CD4-positive, alpha-beta T cell treated with Interleukin-15 for 1 hour (primary cell): ENCODE data around the gene SLC18B1.

Experiments
- DNase-seq: peaks from one replicate; pipeline ENCODE4 v3.0.0-alpha.2; 2020

The SLC18B1 gene

GRCh38 chr6:132797951-132798868 lies at the start of gene SLC18B1:
Gene SLC18B1 (minus strand): TSS chr6:132798637. CDS start chr6:132798456, 181 bp downstream.
- DNase-seq, result peak; percentile 36

GRCh38 chr6:132843316-132844035 lies 45.0 kb upstream of the SLC18B1 start:
- no peak for DNase-seq

DNA sequence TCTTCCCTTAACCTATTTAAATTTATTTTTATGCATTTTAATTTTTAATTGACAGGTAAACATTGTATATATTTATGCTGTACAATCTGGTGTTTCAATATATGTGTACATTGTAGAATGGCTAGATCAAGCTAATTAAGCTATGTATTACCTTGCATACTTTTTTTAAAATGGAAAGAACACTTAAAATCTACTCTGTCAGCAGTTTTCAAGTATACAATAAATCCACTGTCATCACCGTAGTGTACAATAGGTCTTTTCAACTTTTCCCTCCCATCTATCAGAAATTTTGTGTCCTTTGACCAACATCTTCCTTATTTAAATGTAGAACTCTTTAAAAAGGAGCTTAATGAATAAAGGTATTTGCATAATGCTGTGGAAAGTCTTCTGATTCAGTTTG lies 43.5 kb upstream of the SLC18B1 start:
- DNase-seq, result no peak

DNA sequence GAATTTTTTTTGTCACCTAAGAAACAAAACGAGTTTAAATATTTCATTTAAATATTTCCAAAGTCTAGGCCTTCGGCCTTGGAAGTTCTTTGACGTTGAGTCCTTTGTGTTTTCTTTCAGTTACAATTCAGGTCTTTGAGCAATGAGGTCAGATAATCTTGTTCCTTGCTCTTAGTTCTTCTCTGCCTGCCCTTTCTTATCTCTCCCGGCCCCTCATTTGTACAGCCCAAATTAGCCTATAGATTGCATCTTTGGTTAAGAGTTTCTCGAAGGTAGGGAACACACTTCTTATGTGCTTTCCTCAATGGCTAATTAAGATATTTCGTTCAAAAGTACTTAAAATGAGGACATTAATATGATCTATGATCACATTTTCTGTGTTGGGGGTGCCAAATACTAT lies 34.5 kb upstream of the SLC18B1 start:
- DNase-seq, result no peak

DNA sequence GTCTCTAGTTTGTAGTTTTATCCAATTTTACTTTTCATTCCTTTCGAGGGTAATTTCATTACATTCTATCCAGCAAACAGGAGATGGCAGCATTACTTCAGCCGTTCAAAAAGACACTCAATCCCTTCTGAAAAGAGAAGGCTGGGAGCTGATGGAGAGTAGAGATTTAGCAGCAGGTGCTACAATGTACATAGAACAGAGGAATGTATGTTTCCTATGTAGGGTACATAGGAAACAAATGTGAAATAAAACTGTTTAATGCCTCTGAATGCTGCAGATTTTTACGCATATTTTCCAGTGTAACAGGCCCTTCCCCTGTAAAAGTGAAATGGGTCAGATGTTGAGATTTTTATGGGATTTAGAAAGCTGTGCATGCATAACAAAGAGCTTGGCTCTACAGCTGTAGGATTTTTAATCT lies 31.9 kb upstream of the SLC18B1 start:
- no peak for DNase-seq

- no peak for DNase-seq
Measured at GRCh38 chr6:132820629-132821381, 22.4 kb upstream of the SLC18B1 start.

DNA sequence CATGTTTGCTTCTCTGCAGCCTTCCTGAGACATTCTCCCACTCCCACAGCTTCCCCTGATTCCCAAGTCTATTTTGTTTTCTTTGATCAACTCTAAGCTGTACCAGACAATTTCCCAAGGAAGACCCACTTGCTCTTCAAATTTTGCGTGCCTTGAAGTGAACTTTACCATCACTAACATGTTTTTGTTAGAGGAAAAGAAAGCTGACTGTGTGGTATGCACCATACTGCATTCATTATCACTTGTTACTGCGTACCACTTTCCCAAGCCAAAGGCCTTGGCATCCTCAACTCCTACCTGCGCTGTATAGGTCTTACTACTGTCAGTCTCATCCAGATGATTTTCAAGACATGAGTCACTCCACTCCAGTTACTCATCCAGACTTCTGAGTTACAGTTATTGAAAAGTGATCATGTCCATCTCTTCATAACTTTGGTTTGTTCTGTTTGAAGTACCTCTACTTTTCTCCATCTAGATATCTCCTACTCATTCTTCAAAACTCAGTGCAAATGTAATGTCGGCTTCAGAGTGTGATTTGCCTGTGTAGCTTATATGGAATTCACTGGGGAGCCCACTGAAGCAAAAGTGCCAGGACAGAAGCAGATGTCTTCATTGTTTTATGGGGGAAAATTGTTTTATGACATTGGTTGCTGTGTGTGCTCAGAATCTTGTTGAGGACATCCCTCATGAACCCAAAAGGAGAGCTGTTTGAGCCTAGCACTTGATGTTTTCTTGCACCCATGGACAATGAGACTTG lies 21.1 kb upstream of the SLC18B1 start:
- DNase-seq, result no peak

DNA sequence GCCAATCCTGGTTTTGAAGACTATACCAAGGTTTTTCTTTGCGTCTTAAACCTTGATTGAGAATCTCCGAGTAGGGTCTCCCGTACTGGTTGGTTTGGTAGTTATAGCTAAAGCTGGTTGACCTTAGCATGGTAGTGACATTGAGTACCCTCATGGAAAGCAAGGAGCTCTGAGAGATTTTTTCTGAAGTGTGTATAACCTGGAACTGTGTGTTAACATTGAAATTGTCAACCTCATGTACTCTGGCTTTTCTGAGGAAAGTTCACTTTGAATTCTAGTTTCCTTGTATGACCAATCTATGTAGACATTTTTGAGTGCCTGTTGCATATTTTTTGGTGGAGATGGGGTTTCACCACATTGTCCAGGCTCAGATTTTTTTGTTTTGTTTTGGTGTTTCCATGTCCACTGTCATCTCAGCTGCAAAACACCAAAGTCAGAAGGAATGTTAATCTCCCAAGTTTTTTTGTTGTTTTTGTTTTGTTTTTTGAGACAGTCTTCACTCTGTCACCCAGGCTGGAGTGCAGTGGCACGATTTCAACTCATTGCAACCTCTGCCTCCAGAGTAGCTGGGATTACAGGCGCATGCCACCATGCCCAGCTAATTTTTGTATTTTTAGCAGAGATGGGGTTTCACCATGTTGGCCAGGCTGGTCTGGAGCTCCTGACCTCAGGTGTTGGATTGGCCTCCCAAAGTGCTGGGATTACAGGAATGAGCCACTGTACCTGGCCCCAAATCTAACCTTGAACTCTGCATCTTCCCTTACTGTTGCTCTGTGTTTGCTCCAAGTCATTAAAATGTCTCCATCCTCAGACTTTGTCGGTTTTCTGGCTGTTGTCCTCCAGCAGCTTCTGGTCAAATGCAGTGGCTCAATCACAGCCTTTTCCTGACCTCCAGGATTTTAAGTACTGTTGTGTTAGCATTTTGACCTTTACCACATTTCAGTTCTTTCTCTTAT lies 20.2 kb upstream of the SLC18B1 start:
- DNase-seq, result no peak

DNA sequence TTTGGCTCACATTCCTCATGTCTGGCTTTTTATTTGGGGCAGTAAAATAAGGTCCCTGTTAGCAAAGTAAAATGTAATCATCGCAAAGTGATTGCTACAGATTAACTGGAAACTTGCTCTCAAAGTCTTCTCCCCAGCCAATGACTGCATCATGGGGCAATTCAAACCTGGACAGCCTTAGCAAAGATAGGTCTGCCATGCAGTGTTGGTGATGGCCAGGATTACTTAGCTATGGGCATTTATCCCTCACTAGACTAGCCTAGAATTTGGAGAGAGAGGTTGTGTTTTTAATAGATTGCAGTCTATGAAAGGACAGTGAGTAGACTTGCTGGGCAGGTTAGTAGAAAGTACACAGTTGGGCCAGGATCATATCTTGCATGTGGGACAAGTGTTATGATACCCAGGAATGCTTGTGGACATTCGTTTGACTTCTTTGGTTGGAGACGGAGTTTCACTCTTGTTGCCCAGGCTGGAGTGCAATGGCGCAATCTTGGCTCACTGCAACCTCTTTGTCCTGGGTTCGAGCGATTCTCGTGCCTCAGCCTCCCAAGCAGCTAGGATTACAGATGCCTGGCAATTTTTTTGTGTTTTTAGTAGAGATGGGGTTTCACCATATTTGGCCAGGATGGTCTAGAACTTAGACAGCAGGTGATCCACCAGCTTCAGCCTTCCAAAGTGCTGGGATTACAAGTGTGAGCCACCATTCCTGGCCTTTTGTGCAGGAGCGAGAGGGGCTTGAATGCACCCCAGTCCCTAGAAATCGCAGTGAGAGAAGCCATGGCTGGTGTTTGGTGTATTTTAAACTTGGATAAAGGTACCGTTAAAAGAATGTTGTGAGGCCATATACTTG lies 19.3 kb upstream of the SLC18B1 start:
- no peak for DNase-seq

DNA sequence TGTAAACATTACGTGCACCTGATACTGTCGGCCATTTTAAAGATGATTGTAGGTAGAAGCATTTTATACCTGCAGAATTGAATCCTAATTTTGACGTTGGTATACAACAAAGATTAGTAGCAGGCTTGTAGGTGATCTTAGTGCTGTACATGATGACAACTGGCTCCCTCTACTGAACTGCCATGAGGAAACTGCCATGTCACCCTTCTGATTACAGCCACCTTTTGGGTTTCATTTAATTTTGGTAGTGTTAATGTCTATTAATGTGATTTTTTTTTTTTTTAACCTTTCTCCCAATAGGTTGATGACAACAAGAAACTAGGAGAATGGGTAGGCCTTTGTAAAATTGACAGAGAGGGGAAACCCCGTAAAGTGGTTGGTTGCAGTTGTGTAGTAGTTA lies 18.2 kb upstream of the SLC18B1 start:
- DNase-seq, result no peak

- no peak for DNase-seq
Measured at GRCh38 chr6:132814716-132815570, 16.5 kb upstream of the SLC18B1 start.

DNA sequence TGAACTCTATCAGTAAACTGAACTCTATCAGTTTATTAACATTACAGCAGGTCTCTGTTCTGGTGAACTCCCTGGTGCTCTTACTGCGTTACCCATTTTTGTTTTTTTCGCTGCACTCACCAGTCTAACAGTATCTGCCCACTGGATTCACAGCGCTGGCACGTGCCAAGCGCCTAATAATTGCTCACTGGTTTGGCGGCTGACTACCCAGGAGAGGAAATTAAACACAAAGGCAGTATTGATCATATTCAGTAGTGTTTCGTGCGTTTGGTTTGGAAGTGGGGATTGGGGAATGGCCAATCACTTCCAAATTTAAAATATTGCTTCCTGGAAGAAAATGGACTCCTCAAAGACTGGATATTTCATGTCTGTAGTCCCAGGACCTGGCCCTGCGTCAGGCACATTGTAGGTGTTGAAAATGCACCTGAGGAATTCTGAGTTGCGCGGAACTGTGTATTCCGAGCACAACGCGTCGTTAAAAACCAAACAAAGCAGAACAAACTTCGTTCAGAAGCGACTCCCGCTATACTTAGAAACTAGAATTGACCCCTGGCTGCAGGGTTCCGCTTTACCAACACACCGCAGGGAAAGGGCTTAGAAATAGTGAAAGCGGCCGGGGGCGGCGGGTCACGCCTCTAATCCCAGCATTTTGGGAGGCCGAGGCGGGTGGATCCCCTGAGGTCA lies 14.9 kb upstream of the SLC18B1 start:
- DNase-seq, result peak; percentile 33

- no peak for DNase-seq
Measured at GRCh38 chr6:132812756-132813172, 14.3 kb upstream of the SLC18B1 start.

- no peak for DNase-seq
Measured at GRCh38 chr6:132812255-132812732, 13.9 kb upstream of the SLC18B1 start.

DNA sequence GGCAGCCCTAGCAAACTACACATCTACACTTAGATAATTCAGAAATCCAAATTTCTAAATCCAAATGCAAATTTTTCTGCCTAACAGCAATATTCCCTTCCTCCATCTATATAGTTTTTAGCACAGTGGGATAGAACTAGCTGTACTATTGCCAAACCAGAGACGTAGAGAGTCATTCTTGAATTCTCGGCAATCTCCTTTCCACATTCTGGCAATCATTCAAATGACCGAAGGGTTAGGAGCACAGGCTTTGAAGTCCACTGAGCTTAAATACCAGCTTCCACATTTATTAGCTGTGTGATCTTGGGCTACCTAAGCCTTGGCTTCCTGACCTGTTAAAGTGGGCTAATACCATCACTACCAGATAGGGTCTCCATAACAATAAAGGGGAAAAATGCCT lies 12.8 kb upstream of the SLC18B1 start:
- DNase-seq, result no peak

GRCh38 chr6:132805548-132805947 lies 7.1 kb upstream of the SLC18B1 start:
- DNase-seq, result no peak

DNA sequence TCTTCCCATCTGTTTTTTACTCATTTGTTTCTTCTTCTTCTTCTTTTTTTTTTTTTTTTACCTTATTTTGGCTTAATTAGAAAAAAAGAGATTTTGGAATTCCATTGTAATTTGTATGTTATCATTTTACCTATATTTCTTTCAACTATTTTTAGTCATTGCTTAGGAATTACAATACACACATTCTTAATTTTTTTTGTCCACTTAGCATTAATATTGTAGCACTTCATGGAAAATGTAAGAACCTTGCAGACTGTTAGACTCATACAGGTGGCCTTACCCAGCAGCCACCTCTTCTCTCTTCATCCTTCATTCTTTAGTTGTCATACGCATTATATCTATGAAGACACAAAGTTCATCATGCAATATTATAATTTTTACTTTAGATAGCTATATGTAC lies 5.8 kb upstream of the SLC18B1 start:
- no peak for DNase-seq

GRCh38 chr6:132800656-132801055 lies 2.2 kb upstream of the SLC18B1 start:
- no peak for DNase-seq
